ENCODE results near the gene ZC3H12C.
"Not testable (repeated sequence)": the region's sequence is repeated elsewhere in the genome, so short reads cannot be mapped to it uniquely, and the experiment has no call there.

The ZC3H12C gene

DNA sequence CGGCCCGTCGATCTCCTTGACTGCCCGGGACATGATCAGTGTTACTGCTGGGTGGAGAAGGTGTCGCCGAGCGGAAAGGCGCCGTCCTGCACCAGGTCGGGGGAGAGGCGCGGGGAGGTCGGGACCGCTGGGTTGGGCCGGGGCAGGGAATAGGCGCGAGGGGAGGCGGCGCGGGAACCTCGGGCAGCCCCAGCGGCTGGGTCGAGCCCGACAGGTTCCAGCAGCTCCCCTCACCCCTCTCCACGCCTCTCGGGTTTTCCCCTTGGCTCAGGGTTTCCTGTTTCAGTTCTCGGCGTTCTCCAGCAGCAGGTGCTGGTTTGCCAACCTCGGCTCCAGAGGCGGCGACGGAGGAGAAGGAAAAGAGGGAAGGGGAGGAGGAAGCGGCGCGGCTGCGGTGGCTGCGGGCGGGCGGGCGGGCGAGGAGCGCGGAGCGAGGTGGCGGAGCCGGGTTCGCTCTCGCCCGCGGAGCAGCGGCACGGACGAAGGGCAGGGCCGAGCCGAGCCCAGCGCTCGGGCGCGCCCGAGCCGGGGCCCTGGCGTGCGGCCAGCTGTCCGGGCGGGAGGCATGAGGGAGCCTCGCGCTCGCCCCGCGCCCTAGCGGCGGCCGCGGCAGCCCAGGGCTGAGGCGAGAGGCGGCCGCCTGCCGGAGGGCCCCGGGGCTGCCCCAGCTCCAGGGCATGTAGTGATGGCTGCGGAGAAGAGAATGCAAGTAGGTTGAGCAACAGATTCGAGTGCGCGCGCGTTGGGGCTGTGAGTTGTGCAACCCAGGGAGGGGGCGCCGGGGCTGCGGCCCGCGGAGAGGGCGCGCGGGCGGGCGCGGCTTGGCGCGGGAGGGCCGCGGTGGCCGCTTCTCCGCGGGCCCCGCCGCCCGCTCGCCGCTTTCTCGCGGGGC is at the start of gene ZC3H12C:
Gene ZC3H12C, plus strand, starts transcription at position 878 of the 892 bp plus-strand sequence. CDS start 20 bp downstream, outside the sequence.
- no peak for DNase-seq

DNA sequence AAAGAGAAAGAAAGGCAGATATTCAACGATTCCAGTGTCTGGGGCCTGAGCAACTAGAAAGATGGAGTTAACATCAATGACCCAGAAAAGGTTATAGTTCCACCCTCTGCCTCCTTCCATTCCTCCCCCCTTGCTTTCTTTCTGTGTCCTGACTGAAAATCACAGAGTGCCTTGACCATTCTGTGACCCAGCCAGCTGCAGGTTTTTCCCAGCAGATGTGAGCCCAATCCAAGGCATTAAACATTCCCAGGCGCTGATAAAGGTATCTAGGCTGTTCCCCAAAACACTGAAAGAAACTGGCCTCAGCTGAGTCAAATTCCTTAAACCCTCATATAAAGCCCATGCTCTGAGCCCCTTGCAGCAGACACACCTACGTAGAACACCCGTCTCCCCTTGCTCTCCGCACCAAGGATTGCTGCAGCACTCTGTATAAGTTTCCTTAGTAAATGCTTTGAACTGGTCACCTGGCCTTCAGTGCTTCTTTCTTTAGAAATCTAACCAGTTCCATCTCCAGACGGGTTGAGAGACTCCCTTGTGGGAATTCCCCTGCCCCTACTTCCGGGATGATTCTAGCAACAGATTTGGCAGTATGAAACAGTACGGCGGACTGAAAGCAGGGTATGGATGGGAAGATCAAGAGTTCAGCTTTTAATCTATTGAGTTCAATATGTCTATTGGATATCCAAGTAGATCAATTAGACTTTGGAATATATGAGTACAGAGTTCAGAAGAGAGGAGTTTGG is 48.8 kb upstream of the ZC3H12C start:
- DNase-seq = no peak

DNA sequence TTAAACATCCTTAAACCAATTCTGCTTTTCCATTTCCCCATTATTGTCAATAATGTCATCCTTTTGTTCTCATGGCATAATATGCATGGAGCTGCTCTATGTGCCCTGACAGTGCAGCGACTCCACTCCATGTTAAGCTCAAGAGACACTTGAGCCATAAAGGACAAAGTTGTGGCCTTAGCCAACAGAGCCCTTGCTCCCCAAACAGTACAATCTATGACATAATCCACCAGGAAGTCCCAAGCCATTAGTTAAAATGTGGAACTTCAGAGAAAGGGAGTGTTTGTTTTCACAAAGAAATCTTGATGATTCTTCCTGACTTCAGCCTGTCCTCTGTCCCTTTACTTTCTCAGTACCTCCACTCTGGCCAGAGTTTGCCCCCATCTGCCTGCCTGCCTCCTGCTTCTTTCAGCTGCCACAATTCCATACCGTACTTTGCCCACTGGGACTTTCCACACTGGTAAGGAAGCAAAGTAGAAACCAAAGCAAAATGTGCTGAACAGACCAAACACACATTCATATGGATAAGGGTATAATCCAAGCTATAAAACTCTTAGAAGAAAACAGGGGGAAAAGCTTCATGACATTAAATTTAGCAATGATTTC is 46.3 kb upstream of the ZC3H12C start:
- DNase-seq = no peak

GRCh38 chr11:110049501-110050200 is 43.5 kb upstream of the ZC3H12C start:
- DNase-seq = no peak

GRCh38 chr11:110050201-110050506 is 43.0 kb upstream of the ZC3H12C start:
- no peak for DNase-seq

- DNase-seq = no peak
Observed at GRCh38 chr11:110053848-110054414, 39.3 kb upstream of the ZC3H12C start.

DNA sequence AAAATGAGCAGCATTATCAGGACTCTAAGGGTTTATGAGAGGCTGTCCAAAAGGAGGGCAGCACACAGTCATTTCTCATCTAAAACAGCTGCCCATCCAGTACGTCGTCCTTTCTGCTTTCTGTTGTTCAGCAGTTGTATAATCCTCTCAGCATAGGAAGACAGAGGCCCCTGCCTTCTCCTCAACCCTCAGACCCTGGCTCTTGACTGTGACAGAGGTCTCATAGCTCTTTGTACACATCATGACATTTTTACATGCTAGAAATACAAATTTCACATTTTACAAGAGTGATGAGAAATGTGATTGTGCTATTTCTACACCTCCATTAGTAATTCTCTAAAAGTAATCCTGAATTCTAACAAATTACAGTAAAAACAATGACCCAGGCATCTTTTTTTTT is 36.2 kb upstream of the ZC3H12C start:
- DNase-seq = no peak

- no peak for DNase-seq
Observed at GRCh38 chr11:110059706-110060463, 33.3 kb upstream of the ZC3H12C start.

- DNase-seq = no peak
Observed at GRCh38 chr11:110061296-110061695, 31.9 kb upstream of the ZC3H12C start.

DNA sequence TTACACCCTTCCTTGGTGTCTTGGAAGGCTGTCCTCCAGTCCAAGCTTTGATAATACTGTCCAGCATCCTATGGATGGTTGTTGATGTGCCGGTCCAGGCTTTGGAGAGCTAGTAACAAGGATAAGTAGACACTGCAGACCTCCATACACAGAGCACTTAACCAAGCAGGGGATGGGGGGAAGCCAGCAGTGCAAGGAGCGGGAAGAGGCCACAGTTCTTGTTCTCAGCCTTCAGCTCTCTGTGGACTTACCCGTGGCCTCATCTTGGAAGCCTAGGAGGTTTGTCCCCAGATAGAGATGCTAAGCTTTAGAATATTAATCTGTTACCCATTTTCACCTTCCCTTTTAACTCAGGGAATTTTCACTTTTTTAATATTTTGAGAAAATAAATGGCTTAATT is 30.9 kb upstream of the ZC3H12C start:
- DNase-seq = no peak

- DNase-seq = no peak
Observed at GRCh38 chr11:110065189-110065588, 28.0 kb upstream of the ZC3H12C start.

DNA sequence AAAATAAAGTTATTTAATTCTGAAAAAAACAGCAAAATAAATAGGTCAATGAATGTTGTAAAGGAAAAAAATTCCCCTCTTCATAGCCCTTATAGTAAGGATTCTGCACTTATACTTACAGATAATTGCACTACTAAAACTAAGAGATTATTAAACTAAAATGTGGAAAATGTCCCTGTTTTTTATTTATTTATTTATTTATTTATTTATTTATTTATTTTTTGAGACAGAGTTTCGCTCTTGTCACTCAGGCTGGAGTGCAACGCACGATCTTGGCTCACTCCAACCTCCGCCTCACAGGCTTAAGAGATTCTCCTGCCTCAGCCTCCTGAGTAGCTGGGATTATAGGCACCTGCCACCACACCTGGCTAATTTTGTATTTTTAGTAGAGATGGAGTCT is 25.2 kb upstream of the ZC3H12C start:
- DNase-seq = not testable (repeated sequence)

- no peak for DNase-seq
Observed at GRCh38 chr11:110069158-110069737, 23.9 kb upstream of the ZC3H12C start.

GRCh38 chr11:110070176-110070575 is 23.0 kb upstream of the ZC3H12C start:
- no peak for DNase-seq

DNA sequence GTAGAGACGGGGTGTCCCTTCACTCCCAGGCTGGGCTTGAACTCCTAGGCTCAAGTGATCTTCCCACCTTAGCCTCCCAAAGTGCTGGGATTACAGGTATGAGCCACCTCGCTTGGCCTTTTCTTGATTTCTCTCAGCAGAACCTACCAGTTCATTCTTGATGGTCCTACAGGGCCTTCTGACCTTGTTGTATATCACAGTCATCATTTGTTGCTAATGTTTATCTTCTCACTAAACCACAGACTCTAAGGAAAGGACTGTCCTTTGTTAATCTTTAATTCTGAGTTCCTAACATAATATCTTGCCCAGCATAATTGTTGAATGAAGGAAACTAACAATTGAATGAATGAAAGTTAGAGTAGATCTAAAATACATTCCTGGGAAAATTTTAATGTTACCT is 22.0 kb upstream of the ZC3H12C start:
- DNase-seq = no peak

DNA sequence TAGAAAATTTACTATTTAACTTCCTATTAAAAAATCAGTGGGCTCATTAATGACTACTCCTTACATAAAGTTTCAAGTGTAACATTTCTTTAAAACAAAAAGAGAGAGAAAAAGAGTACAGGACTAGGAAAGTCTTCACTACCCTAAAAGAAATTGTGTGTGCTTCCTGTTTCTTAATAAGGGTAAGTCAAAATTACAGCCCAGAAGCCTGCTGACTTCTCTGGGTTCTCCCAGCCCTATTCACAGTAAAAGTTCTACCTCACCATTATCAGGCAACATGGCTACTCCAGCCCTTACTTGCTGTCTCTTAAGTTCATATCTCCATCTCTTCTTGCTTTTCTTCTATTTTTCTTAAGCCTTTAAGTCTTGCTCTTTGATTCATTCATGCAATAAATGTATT is 20.3 kb upstream of the ZC3H12C start:
- no peak for DNase-seq

- no peak for DNase-seq
Observed at GRCh38 chr11:110074499-110074898, 18.7 kb upstream of the ZC3H12C start.

GRCh38 chr11:110075105-110075846 is 17.9 kb upstream of the ZC3H12C start:
- DNase-seq = no peak

DNA sequence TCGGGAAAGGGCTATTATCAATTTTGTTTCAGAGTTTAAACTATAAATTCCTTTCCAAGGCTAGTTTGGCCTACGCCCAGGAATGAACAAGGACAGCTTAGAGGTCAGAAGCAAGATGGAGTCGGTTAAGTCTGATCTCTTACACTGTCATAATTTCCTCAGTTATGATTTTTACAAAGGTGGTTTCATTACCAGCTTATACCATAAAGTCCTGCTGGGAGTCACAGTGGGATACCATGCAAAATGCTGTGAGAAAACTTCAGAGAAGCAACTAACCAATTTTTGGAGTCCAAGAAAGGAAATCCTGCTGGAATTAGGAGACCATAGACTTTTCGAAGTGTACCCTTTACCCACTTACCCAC is 17.4 kb upstream of the ZC3H12C start:
- no peak for DNase-seq

GRCh38 chr11:110076371-110076965 is 16.7 kb upstream of the ZC3H12C start:
- no peak for DNase-seq

- no peak for DNase-seq
Observed at GRCh38 chr11:110077346-110077745, 15.8 kb upstream of the ZC3H12C start.
